ENCODE results near the gene PLCG1. TPM values are rescaled to one million over a fixed set of nuclear protein-coding genes. Genes with fewer than 3 reads are reported as not detected.

The PLCG1 gene
- polyA plus RNA-seq, 1 experiment = 54.6 TPM

- POLR2A ChIA-PET = no interaction called here
- TF ChIP-seq CTCF (IDR thresholded peaks at IDR 0.05; ENCODE audit: low read depth, low read length) = no peak
- CTCF ChIA-PET = interaction anchor here (0.7 to 1.7 kb wide), 2 partner anchors 31 to 152 kb away, joined by 3 to 5 read pairs; no protein-coding TSS in a partner anchor
- Histone ChIP-seq H3K27ac (ENCODE audit: low read depth, low read length) (no peak overlapping the region), H3K4me3 (ENCODE audit: low read depth, low read length) (no peak overlapping the region), H3K9me3 (ENCODE audit: control insufficient read depth, insufficient read depth, low read length) (no peaks in the 10 kb centered on the region; the same call in 1 of the 2 replicates), H3K27me3 (ENCODE audit: control insufficient read depth, insufficient read depth, low read length) (no peaks in the 10 kb centered on the region)
- no peak for DNase-seq (ENCODE audit: low read depth, low spot score)
Observed at GRCh38 chr20:41142245-41142644, 4.9 kb downstream of the PLCG1 start.

GRCh38 chr20:41142919-41143318, 5.6 kb downstream of the PLCG1 start:
- Histone ChIP-seq H3K4me3 (ENCODE audit: low read depth, low read length) (no peak overlapping the region), H3K9me3 (ENCODE audit: control insufficient read depth, insufficient read depth, low read length) (no peaks in the 10 kb centered on the region; the same call in 1 of the 2 replicates), H3K27ac (ENCODE audit: low read depth, low read length) (no peak overlapping the region), H3K27me3 (ENCODE audit: control insufficient read depth, insufficient read depth, low read length) (no peaks in the 10 kb centered on the region)
- DNase-seq (ENCODE audit: low read depth, low spot score) = no peak
- CTCF ChIA-PET = interaction anchor here (0.7 to 1.7 kb wide), 4 partner anchors 30 to 179 kb away, joined by 3 to 5 read pairs (median 4); no protein-coding TSS in a partner anchor
- TF ChIP-seq CTCF (IDR thresholded peaks at IDR 0.05; ENCODE audit: low read depth, low read length) = no peak
- POLR2A ChIA-PET = no interaction called here

- no peak overlapping the region for H3K4me3 ChIP-seq (ENCODE audit: low read depth, low read length)
- H3K27me3 ChIP-seq (ENCODE audit: control insufficient read depth, insufficient read depth, low read length) = no peaks in the 10 kb centered on the region
- TF ChIP-seq CTCF (IDR thresholded peaks at IDR 0.05; ENCODE audit: low read depth, low read length) = no peak
- ChIA-PET POLR2A (no interaction called here), CTCF (interaction anchor here (0.8 to 1.4 kb wide), 4 partner anchors 30 to 197 kb away, joined by 3 to 8 read pairs (median 4); partner anchors contain the start of gene LPIN3)
- H3K27ac ChIP-seq (ENCODE audit: low read depth, low read length) = no peak overlapping the region
- no peaks in the 10 kb centered on the region for H3K9me3 ChIP-seq (ENCODE audit: control insufficient read depth, insufficient read depth, low read length)
- no peak for DNase-seq (ENCODE audit: low read depth, low spot score)
Observed at GRCh38 chr20:41143354-41143753, 6.0 kb downstream of the PLCG1 start.

GRCh38 chr20:41145317-41145716, 8.0 kb downstream of the PLCG1 start:
- H3K4me3 ChIP-seq (ENCODE audit: low read depth, low read length) = no peak overlapping the region
- POLR2A ChIA-PET = no interaction called here
- TF ChIP-seq CTCF (IDR thresholded peaks at IDR 0.05; ENCODE audit: low read depth, low read length) = no peak
- no peaks in the 10 kb centered on the region for H3K9me3 ChIP-seq (ENCODE audit: control insufficient read depth, insufficient read depth, low read length)
- DNase-seq (ENCODE audit: low read depth, low spot score) = no peak
- H3K27ac ChIP-seq (ENCODE audit: low read depth, low read length) = no peak overlapping the region
- CTCF ChIA-PET = interaction anchor here (1.5 kb wide), 1 partner anchor 28 kb away, joined by 4 read pairs; no protein-coding TSS in a partner anchor
- no peaks in the 10 kb centered on the region for H3K27me3 ChIP-seq (ENCODE audit: control insufficient read depth, insufficient read depth, low read length)

- Histone ChIP-seq H3K4me3 (ENCODE audit: low read depth, low read length) (no peak overlapping the region), H3K9me3 (ENCODE audit: control insufficient read depth, insufficient read depth, low read length) (no peaks in the 10 kb centered on the region), H3K27ac (ENCODE audit: low read depth, low read length) (no peak overlapping the region), H3K27me3 (ENCODE audit: control insufficient read depth, insufficient read depth, low read length) (no peaks in the 10 kb centered on the region)
- ChIA-PET POLR2A (no interaction called here), CTCF (interaction anchor here (0.5 to 1.5 kb wide), 2 partner anchors 27 to 157 kb away, joined by 3 to 4 read pairs; no protein-coding TSS in a partner anchor)
- TF ChIP-seq CTCF (IDR thresholded peaks at IDR 0.05; ENCODE audit: low read depth, low read length) = no peak
- DNase-seq (ENCODE audit: low read depth, low spot score) = no peak
Observed at GRCh38 chr20:41145821-41146620, 8.7 kb downstream of the PLCG1 start.

Data from AG04450 (cell line).